ENCODE results near the gene ANTXR1. TPM values are rescaled to one million over a fixed set of nuclear protein-coding genes. Genes with fewer than 3 reads are reported as not detected.
"Not testable (repeated sequence)": the region's sequence is repeated elsewhere in the genome, so short reads cannot be mapped to it uniquely, and the experiment has no call there.

Gene ANTXR1
- total RNA-seq, 1 donor from 2014 or later = not detected

GRCh38 chr2:69174211-69174610 lies 161.2 kb downstream of the ANTXR1 start:
- H3K9me3 Mint-ChIP-seq; DNase-seq (ENCODE audit: low spot score); H3K36me3 Mint-ChIP-seq (ENCODE audit: low read depth); H3K4me3 Mint-ChIP-seq; H3K4me1 Mint-ChIP-seq (ENCODE audit: low read depth); intact Hi-C loops (cut with micrococcal nuclease); H3K27ac Mint-ChIP-seq: not testable (repeated sequence)
- H3K27me3 Mint-ChIP-seq (ENCODE audit: insufficient read depth) = peaks cover 24% of the 10 kb centered on the region

- Mint-ChIP-seq H3K27me3 (ENCODE audit: insufficient read depth) (peaks cover 27% of the 10 kb centered on the region), H3K9me3 (no peaks in the 10 kb centered on the region), H3K36me3 (ENCODE audit: low read depth) (no peaks in the 10 kb centered on the region), H3K27ac (no peak overlapping the region), H3K4me3 (no peak overlapping the region), H3K4me1 (ENCODE audit: low read depth) (no peaks in the 10 kb centered on the region)
- DNase-seq (ENCODE audit: low spot score) = no peak
- intact Hi-C loops (cut with micrococcal nuclease) = no loop called here
Observed at GRCh38 chr2:69175790-69176715, 163.1 kb downstream of the ANTXR1 start.

- Mint-ChIP-seq H3K27ac (no peak overlapping the region), H3K9me3 (no peaks in the 10 kb centered on the region), H3K4me1 (ENCODE audit: low read depth) (no peaks in the 10 kb centered on the region), H3K36me3 (ENCODE audit: low read depth) (no peaks in the 10 kb centered on the region), H3K4me3 (no peak overlapping the region), H3K27me3 (ENCODE audit: insufficient read depth) (peaks cover 30% of the 10 kb centered on the region)
- DNase-seq (ENCODE audit: low spot score) = no peak
- intact Hi-C loops (cut with micrococcal nuclease) = no loop called here
Observed at GRCh38 chr2:69177063-69177771, 164.2 kb downstream of the ANTXR1 start.

GRCh38 chr2:69177785-69178636 lies 165.0 kb downstream of the ANTXR1 start:
- Mint-ChIP-seq H3K4me1 (ENCODE audit: low read depth) (no peaks in the 10 kb centered on the region), H3K4me3 (no peak overlapping the region), H3K27ac (no peak overlapping the region), H3K36me3 (ENCODE audit: low read depth) (no peaks in the 10 kb centered on the region), H3K27me3 (ENCODE audit: insufficient read depth) (peaks cover 30% of the 10 kb centered on the region), H3K9me3 (no peaks in the 10 kb centered on the region)
- no peak for DNase-seq (ENCODE audit: low spot score)
- intact Hi-C loops (cut with micrococcal nuclease) = no loop called here

GRCh38 chr2:69178756-69179155 lies 165.8 kb downstream of the ANTXR1 start:
- no peak overlapping the region for H3K4me3 Mint-ChIP-seq
- intact Hi-C loops (cut with micrococcal nuclease) = no loop called here
- peaks cover 29% of the 10 kb centered on the region for H3K27me3 Mint-ChIP-seq (ENCODE audit: insufficient read depth)
- no peak for DNase-seq (ENCODE audit: low spot score)
- H3K36me3 Mint-ChIP-seq (ENCODE audit: low read depth) = no peaks in the 10 kb centered on the region
- H3K9me3 Mint-ChIP-seq = no peaks in the 10 kb centered on the region
- no peaks in the 10 kb centered on the region for H3K4me1 Mint-ChIP-seq (ENCODE audit: low read depth)
- no peak overlapping the region for H3K27ac Mint-ChIP-seq

- Mint-ChIP-seq H3K4me1 (ENCODE audit: low read depth) (no peaks in the 10 kb centered on the region), H3K27ac (no peak overlapping the region), H3K36me3 (ENCODE audit: low read depth) (no peaks in the 10 kb centered on the region), H3K4me3 (no peak overlapping the region), H3K9me3 (no peaks in the 10 kb centered on the region), H3K27me3 (ENCODE audit: insufficient read depth) (peaks cover 24% of the 10 kb centered on the region)
- DNase-seq (ENCODE audit: low spot score) = no peak
- intact Hi-C loops (cut with micrococcal nuclease) = no loop called here
Observed at GRCh38 chr2:69180227-69180626, 167.2 kb downstream of the ANTXR1 start.

GRCh38 chr2:69180974-69181373 lies 168.0 kb downstream of the ANTXR1 start:
- intact Hi-C loops (cut with micrococcal nuclease) = no loop called here
- Mint-ChIP-seq H3K9me3 (no peaks in the 10 kb centered on the region), H3K27ac (no peak overlapping the region)

GRCh38 chr2:69181806-69182427 lies 168.9 kb downstream of the ANTXR1 start:
- Mint-ChIP-seq H3K27me3 (ENCODE audit: insufficient read depth) (peaks cover 22% of the 10 kb centered on the region), H3K4me1 (ENCODE audit: low read depth) (no peaks in the 10 kb centered on the region), H3K27ac (no peak overlapping the region), H3K9me3 (no peaks in the 10 kb centered on the region), H3K4me3 (no peak overlapping the region), H3K36me3 (ENCODE audit: low read depth) (no peaks in the 10 kb centered on the region)
- DNase-seq (ENCODE audit: low spot score) = no peak
- intact Hi-C loops (cut with micrococcal nuclease) = no loop called here

More at GRCh38 chr2:69180974-69181373, 168.0 kb downstream of the ANTXR1 start:
- Mint-ChIP-seq H3K36me3 (ENCODE audit: low read depth) (no peaks in the 10 kb centered on the region), H3K27me3 (ENCODE audit: insufficient read depth) (peaks cover 24% of the 10 kb centered on the region), H3K4me3 (no peak overlapping the region), H3K4me1 (ENCODE audit: low read depth) (no peaks in the 10 kb centered on the region)
- no peak for DNase-seq (ENCODE audit: low spot score)

- peaks cover 14% of the 10 kb centered on the region for H3K27me3 Mint-ChIP-seq (ENCODE audit: insufficient read depth)
- H3K27ac Mint-ChIP-seq = no peak overlapping the region
- H3K36me3 Mint-ChIP-seq (ENCODE audit: low read depth) = no peaks in the 10 kb centered on the region
- no peak for DNase-seq (ENCODE audit: low spot score)
- no peaks in the 10 kb centered on the region for H3K4me1 Mint-ChIP-seq (ENCODE audit: low read depth)
- H3K4me3 Mint-ChIP-seq = no peak overlapping the region
- no peaks in the 10 kb centered on the region for H3K9me3 Mint-ChIP-seq
- intact Hi-C loops (cut with micrococcal nuclease) = no loop called here
Observed at GRCh38 chr2:69183659-69184058, 170.7 kb downstream of the ANTXR1 start.

- Mint-ChIP-seq H3K36me3 (ENCODE audit: low read depth) (no peaks in the 10 kb centered on the region), H3K27ac (no peak overlapping the region), H3K4me1 (ENCODE audit: low read depth) (no peaks in the 10 kb centered on the region), H3K4me3 (no peak overlapping the region), H3K9me3 (no peaks in the 10 kb centered on the region), H3K27me3 (ENCODE audit: insufficient read depth) (peaks cover 16% of the 10 kb centered on the region)
- intact Hi-C loops (cut with micrococcal nuclease) = no loop called here
- DNase-seq (ENCODE audit: low spot score) = no peak
Observed at GRCh38 chr2:69184224-69184623, 171.2 kb downstream of the ANTXR1 start.

GRCh38 chr2:69185807-69186206 lies 172.8 kb downstream of the ANTXR1 start:
- Mint-ChIP-seq H3K4me3 (no peak overlapping the region), H3K4me1 (ENCODE audit: low read depth) (no peaks in the 10 kb centered on the region), H3K27ac (no peak overlapping the region), H3K9me3 (no peaks in the 10 kb centered on the region), H3K36me3 (ENCODE audit: low read depth) (no peaks in the 10 kb centered on the region), H3K27me3 (ENCODE audit: insufficient read depth) (peaks cover 16% of the 10 kb centered on the region)
- intact Hi-C loops (cut with micrococcal nuclease) = no loop called here
- no peak for DNase-seq (ENCODE audit: low spot score)

- no peak overlapping the region for H3K4me3 Mint-ChIP-seq
- H3K27me3 Mint-ChIP-seq (ENCODE audit: insufficient read depth) = peaks cover 13% of the 10 kb centered on the region
- H3K9me3 Mint-ChIP-seq = no peaks in the 10 kb centered on the region
- no peak overlapping the region for H3K27ac Mint-ChIP-seq
- H3K36me3 Mint-ChIP-seq (ENCODE audit: low read depth) = no peaks in the 10 kb centered on the region
- intact Hi-C loops (cut with micrococcal nuclease) = no loop called here
- no peaks in the 10 kb centered on the region for H3K4me1 Mint-ChIP-seq (ENCODE audit: low read depth)
- no peak for DNase-seq (ENCODE audit: low spot score)
Observed at GRCh38 chr2:69186614-69187013, 173.6 kb downstream of the ANTXR1 start.

Data from activated T-helper 1 cell treated with anti-CD3 and anti-CD28 coated beads, Interleukin-12 subunit alpha, Interleukin-12 subunit beta, Interleukin-2, Interleukin-4 antibody, amounts not matched to agents 30 ng/mL and 10 ng/mL and 1 ng/mL, durations not matched to agents 14 hours and 24 hours and 36 hours (primary cell).